ENCODE results near the gene ELFN1. TPM values are rescaled to one million over a fixed set of nuclear protein-coding genes. Genes with fewer than 3 reads are reported as not detected.

Gene ELFN1
- total RNA-seq, 1 donor: 12.7 TPM

DNA sequence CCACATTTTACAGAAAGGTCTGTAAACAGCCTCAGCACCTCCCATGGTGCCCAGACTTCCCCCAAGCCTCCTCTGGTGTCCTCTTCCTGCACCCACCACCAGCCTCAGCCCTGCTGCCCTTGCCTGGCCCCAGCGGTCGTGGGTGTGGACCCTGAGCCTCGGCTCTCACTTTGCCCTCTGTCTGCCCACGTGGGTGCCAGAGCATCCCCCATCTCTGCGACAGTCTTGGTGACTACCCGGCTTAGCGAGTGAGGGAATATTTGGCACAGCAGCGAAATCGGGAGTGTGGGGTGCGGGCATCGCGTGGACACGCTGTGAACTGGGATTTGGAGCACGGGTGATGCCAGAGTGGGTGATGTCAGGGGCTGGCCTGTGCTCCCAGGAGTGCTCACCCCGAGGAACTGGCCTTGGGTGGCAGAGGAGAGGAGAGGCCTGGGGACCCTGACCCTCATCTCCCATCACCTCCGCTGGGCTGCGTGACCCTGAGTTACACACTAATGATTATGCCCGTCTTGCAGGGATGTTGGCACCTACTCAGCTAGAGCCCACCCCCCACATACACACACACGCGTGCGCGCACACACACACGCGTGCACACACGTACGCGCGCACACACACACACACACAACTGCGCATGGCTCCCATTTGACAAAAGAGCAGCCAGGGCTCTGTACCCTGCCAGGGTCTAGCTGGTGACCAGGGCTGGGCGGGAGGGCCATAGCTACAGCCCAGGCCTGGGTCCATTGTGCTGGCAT, 8.7 kb downstream of the ELFN1 start:
- Histone ChIP-seq H3K9me3 (ENCODE audit: low read depth, low read length) (no peaks in the 10 kb centered on the region), H3K36me3 (ENCODE audit: insufficient read depth, low read length) (no peaks in the 10 kb centered on the region), H3K4me1 (ENCODE audit: insufficient read depth, low read length) (no peaks in the 10 kb centered on the region), H2AFZ (ENCODE audit: low read length) (no peak overlapping the region), H3K79me2 (ENCODE audit: insufficient read depth, low read length) (peaks cover 23% of the 10 kb centered on the region), H3K4me2 (ENCODE audit: insufficient read depth, low read length) (no peak overlapping the region), H3K27me3 (ENCODE audit: insufficient read depth, low read length) (peaks cover 4% of the 10 kb centered on the region), H3K4me3 (ENCODE audit: insufficient read depth, low read length) (no peak overlapping the region), H3K27ac (ENCODE audit: low read depth, low read length) (no peak overlapping the region), H4K20me1 (ENCODE audit: insufficient read depth, low read length) (no peaks in the 10 kb centered on the region)
- TF ChIP-seq, protein P1, sequence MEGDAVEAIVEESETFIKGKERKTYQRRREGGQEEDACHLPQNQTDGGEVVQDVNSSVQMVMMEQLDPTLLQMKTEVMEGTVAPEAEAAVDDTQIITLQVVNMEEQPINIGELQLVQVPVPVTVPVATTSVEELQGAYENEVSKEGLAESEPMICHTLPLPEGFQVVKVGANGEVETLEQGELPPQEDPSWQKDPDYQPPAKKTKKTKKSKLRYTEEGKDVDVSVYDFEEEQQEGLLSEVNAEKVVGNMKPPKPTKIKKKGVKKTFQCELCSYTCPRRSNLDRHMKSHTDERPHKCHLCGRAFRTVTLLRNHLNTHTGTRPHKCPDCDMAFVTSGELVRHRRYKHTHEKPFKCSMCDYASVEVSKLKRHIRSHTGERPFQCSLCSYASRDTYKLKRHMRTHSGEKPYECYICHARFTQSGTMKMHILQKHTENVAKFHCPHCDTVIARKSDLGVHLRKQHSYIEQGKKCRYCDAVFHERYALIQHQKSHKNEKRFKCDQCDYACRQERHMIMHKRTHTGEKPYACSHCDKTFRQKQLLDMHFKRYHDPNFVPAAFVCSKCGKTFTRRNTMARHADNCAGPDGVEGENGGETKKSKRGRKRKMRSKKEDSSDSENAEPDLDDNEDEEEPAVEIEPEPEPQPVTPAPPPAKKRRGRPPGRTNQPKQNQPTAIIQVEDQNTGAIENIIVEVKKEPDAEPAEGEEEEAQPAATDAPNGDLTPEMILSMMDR (IDR thresholded peaks at IDR 0.05; ENCODE audit: extremely low read depth, low read depth, low read length): no peak
- DNase-seq (ENCODE audit: insufficient read length, low spot score, missing footprints): no peak

DNA sequence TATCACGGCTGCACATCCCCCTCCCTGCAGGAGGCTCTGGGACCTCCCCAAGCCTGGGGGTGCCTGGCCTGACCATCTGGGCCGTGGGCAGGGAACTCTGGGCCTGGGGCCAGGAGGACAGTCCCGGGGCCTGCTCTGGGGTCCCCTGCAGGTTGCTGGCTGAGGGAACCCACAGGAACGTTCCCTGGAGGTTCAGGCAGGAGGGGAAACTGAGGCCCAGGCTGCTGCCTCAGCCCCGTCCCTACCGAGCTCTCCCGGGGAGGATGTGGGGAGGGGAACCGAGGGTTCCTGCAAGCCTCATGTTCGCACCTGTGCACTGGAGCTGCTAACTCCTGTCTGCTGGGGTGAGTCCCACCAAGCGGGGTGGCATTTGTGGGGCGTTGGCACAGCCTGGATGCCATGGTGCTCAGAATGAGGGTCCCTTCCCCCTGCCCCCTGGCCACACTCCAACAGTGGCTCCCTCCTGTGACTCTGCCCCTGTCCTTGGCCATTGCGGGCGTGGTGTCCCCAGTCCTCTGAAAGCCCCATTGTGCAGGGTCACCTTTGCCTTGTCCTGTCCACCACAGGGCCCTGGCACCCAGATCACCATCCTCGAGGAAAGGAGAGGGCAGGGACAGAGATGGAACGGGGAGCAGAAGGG, 9.4 kb downstream of the ELFN1 start:
- Histone ChIP-seq H3K4me1 (ENCODE audit: insufficient read depth, low read length) (no peaks in the 10 kb centered on the region), H4K20me1 (ENCODE audit: insufficient read depth, low read length) (no peaks in the 10 kb centered on the region), H3K79me2 (ENCODE audit: insufficient read depth, low read length) (peaks cover 21% of the 10 kb centered on the region), H3K27ac (ENCODE audit: low read depth, low read length) (no peak overlapping the region), H3K27me3 (ENCODE audit: insufficient read depth, low read length) (peaks cover 4% of the 10 kb centered on the region), H2AFZ (ENCODE audit: low read length) (no peak overlapping the region), H3K9me3 (ENCODE audit: low read depth, low read length) (no peaks in the 10 kb centered on the region), H3K36me3 (ENCODE audit: insufficient read depth, low read length) (no peaks in the 10 kb centered on the region), H3K4me3 (ENCODE audit: insufficient read depth, low read length) (no peak overlapping the region), H3K4me2 (ENCODE audit: insufficient read depth, low read length) (no peak overlapping the region)
- no peak for DNase-seq (ENCODE audit: insufficient read length, low spot score, missing footprints)
- TF ChIP-seq, protein P1 (IDR thresholded peaks at IDR 0.05; ENCODE audit: extremely low read depth, low read depth, low read length): no peak

DNA sequence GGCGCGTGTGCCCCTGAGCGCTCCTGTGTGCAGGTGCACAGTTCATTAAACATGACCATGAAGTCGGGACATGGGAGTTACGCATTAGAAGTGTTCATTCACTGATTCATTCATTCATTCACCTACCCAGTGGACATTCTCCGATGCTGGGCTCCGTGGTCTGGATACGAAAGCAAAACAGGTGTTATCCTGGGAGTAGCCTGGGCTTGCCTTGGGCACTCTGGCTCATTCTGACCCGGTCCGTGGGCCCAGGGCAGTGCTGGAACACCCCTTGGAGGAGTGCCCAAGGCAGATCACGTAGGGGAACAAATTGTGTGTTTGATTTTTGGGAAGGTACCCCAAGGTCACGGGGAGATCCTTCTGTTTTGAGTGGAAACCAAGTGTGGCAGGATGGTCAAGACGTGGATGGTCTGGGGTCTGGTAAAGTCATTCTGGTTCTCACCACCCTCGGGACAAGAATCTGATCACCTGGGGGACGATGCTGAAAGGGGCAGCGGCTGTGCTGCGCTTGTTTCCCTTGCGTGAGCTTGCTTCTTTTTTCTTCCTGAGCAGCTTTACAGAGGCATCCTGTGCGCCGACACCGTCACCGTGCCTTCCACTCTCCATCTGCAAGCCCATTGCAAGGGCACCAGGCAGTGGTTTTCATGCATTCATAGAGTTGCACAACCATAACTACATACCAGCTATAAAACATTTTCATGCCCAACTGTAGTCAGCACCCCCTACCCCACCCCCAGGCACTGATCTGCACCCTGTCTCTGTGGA, 10.1 kb downstream of the ELFN1 start:
- peak; percentile 52 for DNase-seq (ENCODE audit: insufficient read length, low spot score, missing footprints)
- peaks cover 24% of the 10 kb centered on the region for H3K79me2 ChIP-seq (ENCODE audit: insufficient read depth, low read length)
- H3K4me1 ChIP-seq (ENCODE audit: insufficient read depth, low read length): no peaks in the 10 kb centered on the region
- TF ChIP-seq, protein P1 (IDR thresholded peaks at IDR 0.05; ENCODE audit: extremely low read depth, low read depth, low read length): no peak
- no peak overlapping the region for H3K4me2 ChIP-seq (ENCODE audit: insufficient read depth, low read length)
- no peaks in the 10 kb centered on the region for H3K9me3 ChIP-seq (ENCODE audit: low read depth, low read length)
- no peaks in the 10 kb centered on the region for H4K20me1 ChIP-seq (ENCODE audit: insufficient read depth, low read length)
- peaks cover 4% of the 10 kb centered on the region for H3K27me3 ChIP-seq (ENCODE audit: insufficient read depth, low read length)
- H2AFZ ChIP-seq (ENCODE audit: low read length): no peak overlapping the region
- no peaks in the 10 kb centered on the region for H3K36me3 ChIP-seq (ENCODE audit: insufficient read depth, low read length)
- no peak overlapping the region for H3K4me3 ChIP-seq (ENCODE audit: insufficient read depth, low read length)
- H3K27ac ChIP-seq (ENCODE audit: low read depth, low read length): no peak overlapping the region

DNA sequence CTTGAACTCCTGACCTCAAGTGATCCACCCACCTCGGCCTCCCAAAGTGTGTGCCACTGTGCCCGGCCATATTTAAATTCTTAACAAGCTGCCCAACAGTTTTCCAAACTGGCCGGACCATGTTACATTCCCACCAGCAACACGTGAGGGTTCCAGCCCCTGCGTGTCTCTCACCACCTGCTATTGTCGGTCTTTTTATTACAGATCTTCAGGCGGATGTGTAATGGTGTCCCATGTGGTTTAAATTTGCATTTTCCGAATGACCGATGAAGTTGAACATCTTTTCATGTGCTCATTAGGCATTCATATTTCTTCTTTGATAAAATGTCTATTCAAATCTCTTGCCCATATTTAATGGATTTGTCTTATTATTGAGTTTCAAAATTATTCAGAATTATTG, 11.5 kb downstream of the ELFN1 start:
- no peak overlapping the region for H3K27ac ChIP-seq (ENCODE audit: low read depth, low read length)
- TF ChIP-seq, protein P1 (IDR thresholded peaks at IDR 0.05; ENCODE audit: extremely low read depth, low read depth, low read length): no peak

More for the DNA sequence above, 11.5 kb downstream of the ELFN1 start:
- no peaks in the 10 kb centered on the region for H3K27me3 ChIP-seq (ENCODE audit: insufficient read depth, low read length)
- no peaks in the 10 kb centered on the region for H3K9me3 ChIP-seq (ENCODE audit: low read depth, low read length)
- no peak for DNase-seq (ENCODE audit: insufficient read length, low spot score, missing footprints)
- no peak overlapping the region for H3K4me2 ChIP-seq (ENCODE audit: insufficient read depth, low read length)
- H3K4me1 ChIP-seq (ENCODE audit: insufficient read depth, low read length): no peaks in the 10 kb centered on the region
- no peak overlapping the region for H2AFZ ChIP-seq (ENCODE audit: low read length)
- no peaks in the 10 kb centered on the region for H3K36me3 ChIP-seq (ENCODE audit: insufficient read depth, low read length)
- H3K4me3 ChIP-seq (ENCODE audit: insufficient read depth, low read length): no peak overlapping the region
- no peaks in the 10 kb centered on the region for H4K20me1 ChIP-seq (ENCODE audit: insufficient read depth, low read length)
- peaks cover 26% of the 10 kb centered on the region for H3K79me2 ChIP-seq (ENCODE audit: insufficient read depth, low read length)

All from osteoblast (primary cell).